ENCODE data around the gene TCF20. TPM values are rescaled to one million over a fixed set of nuclear protein-coding genes. Genes with fewer than 3 reads are reported as not detected.

The TCF20 gene
- total RNA-seq, 2 donors from 2014 or later, result 17.8 to 19.7 TPM

DNA sequence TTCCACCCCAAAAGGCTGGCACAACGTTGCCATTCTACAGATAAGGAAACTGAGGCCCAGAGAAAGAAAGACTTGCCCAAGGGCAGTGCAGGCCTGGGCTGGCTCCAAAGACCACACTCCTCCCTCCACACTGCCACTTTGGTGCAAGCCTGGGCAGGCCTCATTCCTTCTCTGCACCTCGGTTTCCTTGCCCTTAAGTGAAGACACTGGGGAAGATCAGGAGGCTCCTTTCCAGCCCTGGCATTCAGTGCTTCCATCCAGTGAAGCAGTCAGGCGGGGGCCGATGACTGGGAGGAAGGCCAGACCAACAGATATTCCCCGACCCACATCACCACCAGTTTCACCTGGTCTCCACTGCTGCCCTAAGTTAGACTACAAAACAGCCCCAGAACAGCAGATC lies 18.3 kb upstream of the TCF20 start:
- Histone ChIP-seq H3K27me3 (peaks cover 0 to 8% of the 10 kb centered on the region in 2 donors), H3K4me3 (no peak overlapping the region), H3K36me3 (replicated peaks in 1 of 2; ENCODE audit: insufficient read depth in 1 of 2, low read depth in 2 of 2) (no peaks in the 10 kb centered on the region), H3K27ac (no peak overlapping the region), H3K9me3 (no peaks in the 10 kb centered on the region), H3K4me1 (peaks cover 20% of the 10 kb centered on the region)
- 91 to 98% methylated on average over 5 of the region's 5 CpGs for WGBS, 2 donors
- ATAC-seq (no peak), DNase-seq (no peak)
- TF ChIP-seq, protein P1, sequence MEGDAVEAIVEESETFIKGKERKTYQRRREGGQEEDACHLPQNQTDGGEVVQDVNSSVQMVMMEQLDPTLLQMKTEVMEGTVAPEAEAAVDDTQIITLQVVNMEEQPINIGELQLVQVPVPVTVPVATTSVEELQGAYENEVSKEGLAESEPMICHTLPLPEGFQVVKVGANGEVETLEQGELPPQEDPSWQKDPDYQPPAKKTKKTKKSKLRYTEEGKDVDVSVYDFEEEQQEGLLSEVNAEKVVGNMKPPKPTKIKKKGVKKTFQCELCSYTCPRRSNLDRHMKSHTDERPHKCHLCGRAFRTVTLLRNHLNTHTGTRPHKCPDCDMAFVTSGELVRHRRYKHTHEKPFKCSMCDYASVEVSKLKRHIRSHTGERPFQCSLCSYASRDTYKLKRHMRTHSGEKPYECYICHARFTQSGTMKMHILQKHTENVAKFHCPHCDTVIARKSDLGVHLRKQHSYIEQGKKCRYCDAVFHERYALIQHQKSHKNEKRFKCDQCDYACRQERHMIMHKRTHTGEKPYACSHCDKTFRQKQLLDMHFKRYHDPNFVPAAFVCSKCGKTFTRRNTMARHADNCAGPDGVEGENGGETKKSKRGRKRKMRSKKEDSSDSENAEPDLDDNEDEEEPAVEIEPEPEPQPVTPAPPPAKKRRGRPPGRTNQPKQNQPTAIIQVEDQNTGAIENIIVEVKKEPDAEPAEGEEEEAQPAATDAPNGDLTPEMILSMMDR (IDR thresholded peaks at IDR 0.05), result no peak
- TF ChIP-seq POLR2A (IDR thresholded peaks at IDR 0.05), result no peak
- intact Hi-C loops (cut with DNase I), result no loop called here

- no peak for ATAC-seq
- Histone ChIP-seq H3K9me3 (no peaks in the 10 kb centered on the region), H3K4me3 (no peak overlapping the region), H3K27ac (no peak overlapping the region), H3K27me3 (peaks cover 0 to 9% of the 10 kb centered on the region in 2 donors), H3K36me3 (replicated peaks in 1 of 2; ENCODE audit: insufficient read depth in 1 of 2, low read depth in 2 of 2) (no peaks in the 10 kb centered on the region), H3K4me1 (peaks cover 16% of the 10 kb centered on the region)
- intact Hi-C loops (cut with DNase I), result no loop called here
- TF ChIP-seq, protein P1 (IDR thresholded peaks at IDR 0.05), result no peak
- no peak for TF ChIP-seq POLR2A (IDR thresholded peaks at IDR 0.05)
- 63 to 72% methylated on average over 7 to 8 of the region's 8 CpGs for WGBS, 2 donors
- DNase-seq, result no peak
Measured at GRCh38 chr22:42287174-42287890, 16.9 kb upstream of the TCF20 start.

DNA sequence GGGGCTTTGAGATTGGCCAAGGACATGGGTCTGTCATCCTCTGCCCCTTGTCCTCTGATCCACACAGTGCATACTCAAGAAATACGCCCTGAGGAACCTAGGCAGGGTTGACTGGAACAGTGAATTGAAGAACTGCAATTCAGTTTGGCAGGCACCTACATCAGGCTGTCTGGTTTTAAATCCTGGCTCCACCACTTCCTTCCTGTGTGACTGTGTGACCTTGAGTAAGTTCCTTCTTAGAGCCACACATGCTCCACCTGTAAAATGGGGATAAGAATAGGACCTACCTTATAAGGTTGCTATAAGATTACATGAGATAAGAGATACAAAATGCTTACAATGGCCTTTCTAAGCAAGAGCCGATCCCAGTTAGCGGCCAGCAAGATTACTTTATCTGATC lies 15.8 kb upstream of the TCF20 start:
- no peak overlapping the region for H3K27ac ChIP-seq
- H3K9me3 ChIP-seq, result no peaks in the 10 kb centered on the region
- H3K4me1 ChIP-seq, result peaks cover 14% of the 10 kb centered on the region
- H3K36me3 ChIP-seq (replicated peaks in 1 of 2; ENCODE audit: insufficient read depth in 1 of 2, low read depth in 2 of 2), result no peaks in the 10 kb centered on the region
- TF ChIP-seq, protein P1 (IDR thresholded peaks at IDR 0.05), result no peak
- TF ChIP-seq POLR2A (IDR thresholded peaks at IDR 0.05), result no peak
- peaks cover 0 to 9% of the 10 kb centered on the region in 2 donors for H3K27me3 ChIP-seq
- DNase-seq (no peak), ATAC-seq (no peak)
- no peak overlapping the region for H3K4me3 ChIP-seq
- intact Hi-C loops (cut with DNase I), result no loop called here
- WGBS, 2 donors, result 74 to 96% methylated on average over 3 of the region's 3 CpGs

- no peaks in the 10 kb centered on the region for H3K36me3 ChIP-seq (replicated peaks in 1 of 2; ENCODE audit: insufficient read depth in 1 of 2, low read depth in 2 of 2)
- no peak for TF ChIP-seq POLR2A (IDR thresholded peaks at IDR 0.05)
- TF ChIP-seq, protein P1 (IDR thresholded peaks at IDR 0.05), result no peak
- no peaks in the 10 kb centered on the region for H3K9me3 ChIP-seq
- no peak for ATAC-seq
- H3K27me3 ChIP-seq, result peaks cover 0 to 9% of the 10 kb centered on the region in 2 donors
- 82 to 91% methylated on average over 5 of the region's 5 CpGs for WGBS, 2 donors
- H3K4me1 ChIP-seq, result peaks cover 14% of the 10 kb centered on the region
- H3K27ac ChIP-seq, result no peak overlapping the region
- H3K4me3 ChIP-seq, result no peak overlapping the region
- DNase-seq, result no peak
- intact Hi-C loops (cut with DNase I), result no loop called here
Measured at GRCh38 chr22:42285604-42286003, 15.2 kb upstream of the TCF20 start.

DNA sequence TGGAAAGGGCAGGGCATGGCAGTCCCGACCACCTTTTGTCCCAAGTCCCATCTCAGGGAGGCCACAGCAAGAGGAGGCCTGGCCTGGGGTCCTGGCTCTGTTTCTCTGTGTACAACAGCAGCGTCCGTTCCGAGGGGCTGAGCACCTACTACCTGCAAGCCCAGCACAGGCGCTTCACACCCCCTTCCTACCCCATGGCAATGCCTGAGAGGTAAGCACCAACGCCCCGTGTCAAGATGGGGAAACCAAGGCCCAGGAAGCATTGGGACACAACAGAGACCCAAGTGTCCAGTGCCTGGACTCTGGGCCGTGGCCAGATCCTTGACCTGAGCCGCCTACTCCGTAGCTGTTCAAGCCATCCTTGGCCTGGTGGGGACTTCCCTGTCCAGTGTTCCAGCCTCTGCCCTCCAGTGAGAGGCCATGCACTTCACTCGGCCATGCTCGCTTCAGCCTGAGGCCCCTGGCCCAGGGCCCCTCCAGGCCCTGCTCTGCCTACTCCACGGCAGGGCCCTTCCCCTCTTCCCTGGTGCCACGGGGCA lies 14.3 kb upstream of the TCF20 start:
- H3K9me3 ChIP-seq, result no peaks in the 10 kb centered on the region
- no peak for TF ChIP-seq POLR2A (IDR thresholded peaks at IDR 0.05)
- TF ChIP-seq, protein P1 (IDR thresholded peaks at IDR 0.05), result no peak
- intact Hi-C loops (cut with DNase I), result no loop called here

More for the DNA sequence above, 14.3 kb upstream of the TCF20 start:
- no peak overlapping the region for H3K27ac ChIP-seq
- no peak overlapping the region for H3K4me3 ChIP-seq
- DNase-seq (no peak), ATAC-seq (no peak)
- H3K27me3 ChIP-seq, result peaks cover 0 to 9% of the 10 kb centered on the region in 2 donors
- no peaks in the 10 kb centered on the region for H3K36me3 ChIP-seq (replicated peaks in 1 of 2; ENCODE audit: insufficient read depth in 1 of 2, low read depth in 2 of 2)
- peaks cover 14% of the 10 kb centered on the region for H3K4me1 ChIP-seq
- WGBS, 2 donors, result 93% methylated on average over 13 to 14 of the region's 14 CpGs
